NCI-H1105 treated with DMSO at 0.1 percent for 48 hours (cell line): Measurements from ENCODE around the gene LRRC46.

Experiments used
- DNase-seq: peaks from one replicate; lab custom pipeline; 2025; lab: John Stamatoyannopoulos, UW

The LRRC46 gene

GRCh38 chr17:47810200-47810821 lies 21.2 kb upstream of the LRRC46 start:
- no peak for DNase-seq

DNA sequence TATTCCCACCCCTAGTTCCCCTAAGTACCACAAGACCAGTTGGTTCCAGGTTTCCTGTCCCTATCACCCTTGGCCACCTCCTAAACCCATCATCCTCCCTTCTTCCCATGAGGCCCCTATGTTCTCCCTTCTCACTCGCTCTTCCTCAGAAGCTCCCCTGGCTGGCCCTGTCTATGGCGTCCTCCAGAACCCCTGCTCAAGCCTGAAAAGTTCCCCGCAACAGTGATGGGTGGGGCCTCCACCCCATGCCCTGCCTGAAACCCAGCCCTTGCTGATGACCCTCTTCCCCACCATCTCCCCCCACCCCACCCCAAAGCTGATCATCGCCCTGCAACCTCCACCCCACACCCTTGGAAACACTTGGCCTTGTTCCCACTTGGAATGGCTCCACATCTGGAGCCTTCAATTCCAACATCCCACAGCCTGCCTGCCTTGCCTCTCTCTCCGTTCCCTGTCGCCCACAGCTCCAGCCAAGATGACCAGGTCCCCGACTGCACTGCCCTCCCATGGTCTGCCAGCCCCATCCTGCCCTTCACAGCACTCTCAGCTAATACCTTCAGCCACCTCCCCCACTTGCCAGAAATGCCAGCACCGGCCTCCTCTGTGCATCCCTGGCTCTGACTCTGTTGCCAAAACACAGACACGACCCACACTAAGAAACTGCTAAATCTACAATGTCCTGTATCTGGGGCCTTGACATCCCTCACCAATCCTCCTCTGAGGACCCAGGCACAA lies 20.4 kb upstream of the LRRC46 start:
- DNase-seq: no peak

- no peak for DNase-seq
Observed at GRCh38 chr17:47811709-47812108, 19.8 kb upstream of the LRRC46 start.

DNA sequence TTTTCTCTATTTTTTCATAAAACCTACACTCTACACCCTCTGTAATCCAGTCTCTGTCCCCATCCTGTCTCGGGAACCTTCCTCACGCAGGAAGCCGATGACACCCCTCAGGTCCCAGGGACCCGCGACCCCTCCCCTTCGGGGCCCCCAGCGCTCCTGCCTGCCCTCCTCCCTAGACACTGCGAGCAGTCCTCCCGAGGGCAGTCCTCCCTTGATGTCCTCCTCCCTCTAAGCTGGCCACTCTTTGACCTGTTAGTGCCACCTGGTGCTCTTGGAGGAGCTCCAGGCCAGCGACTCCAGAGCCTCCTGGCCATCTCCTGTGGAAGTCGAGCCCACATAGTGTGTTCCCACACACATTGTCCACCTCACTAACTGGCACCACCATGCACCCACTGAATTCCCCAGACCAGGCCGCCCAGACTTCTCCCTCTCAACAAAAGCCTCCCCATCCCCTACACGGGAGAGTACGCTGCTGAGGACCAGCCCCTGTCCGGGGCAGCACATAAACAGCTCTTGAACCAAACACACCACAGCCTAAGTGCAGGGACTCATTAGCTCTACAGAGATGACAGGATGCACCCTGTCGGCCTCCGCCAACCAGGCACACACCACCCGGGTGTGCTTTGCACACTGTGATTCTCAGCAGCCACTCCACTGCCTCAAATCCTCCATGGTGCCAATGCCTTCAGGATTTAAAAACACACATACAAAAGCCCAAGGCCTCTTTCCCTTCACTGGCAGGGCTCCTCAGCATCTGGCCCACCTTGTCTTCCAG lies 19.1 kb upstream of the LRRC46 start:
- DNase-seq: no peak

DNA sequence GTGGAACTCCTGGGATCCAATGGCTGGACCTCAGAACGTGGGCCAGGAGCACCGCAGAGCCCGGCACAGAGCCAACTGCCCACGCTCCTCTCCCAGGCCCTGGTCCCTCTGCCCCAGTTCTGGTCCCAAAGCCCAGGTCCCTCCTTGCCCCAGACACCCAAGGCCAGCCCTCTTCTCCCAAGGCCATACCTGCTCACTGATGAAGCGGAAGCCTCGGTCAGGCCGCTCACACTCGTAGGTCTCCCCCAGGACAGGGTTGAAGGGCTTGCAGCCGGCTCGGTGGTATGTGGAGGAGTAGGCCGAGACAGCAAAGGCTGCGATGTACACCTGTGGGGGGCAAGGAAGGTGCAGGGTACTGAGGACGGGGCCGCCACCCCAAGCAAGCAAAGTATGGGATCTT lies 18.4 kb upstream of the LRRC46 start:
- DNase-seq: no peak

DNA sequence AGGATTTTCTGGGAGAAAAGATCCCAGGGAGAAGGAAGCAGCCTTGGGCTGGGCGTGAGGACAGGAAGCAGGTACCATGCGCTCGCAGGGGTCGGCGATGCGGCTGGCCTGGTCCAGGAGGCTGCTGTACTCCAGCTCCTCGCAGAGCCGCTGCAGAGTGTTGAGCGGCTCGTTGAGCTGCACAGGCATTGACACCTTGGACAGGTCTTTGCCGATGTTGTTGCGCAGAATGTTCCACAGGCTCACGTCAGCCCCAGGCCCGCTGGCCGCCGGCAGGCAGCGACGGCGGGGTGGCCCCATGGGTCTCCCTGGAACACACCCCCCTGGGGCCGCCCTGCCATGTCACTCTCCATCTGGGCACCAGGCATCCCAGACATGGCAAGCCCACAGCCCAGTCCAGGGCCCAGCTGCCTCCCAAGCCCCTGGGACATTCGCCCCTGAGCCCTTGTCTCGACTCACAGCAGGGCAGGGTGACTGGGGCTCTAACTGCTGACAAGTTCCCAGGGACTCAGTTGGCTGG lies 17.9 kb upstream of the LRRC46 start:
- no peak for DNase-seq

DNA sequence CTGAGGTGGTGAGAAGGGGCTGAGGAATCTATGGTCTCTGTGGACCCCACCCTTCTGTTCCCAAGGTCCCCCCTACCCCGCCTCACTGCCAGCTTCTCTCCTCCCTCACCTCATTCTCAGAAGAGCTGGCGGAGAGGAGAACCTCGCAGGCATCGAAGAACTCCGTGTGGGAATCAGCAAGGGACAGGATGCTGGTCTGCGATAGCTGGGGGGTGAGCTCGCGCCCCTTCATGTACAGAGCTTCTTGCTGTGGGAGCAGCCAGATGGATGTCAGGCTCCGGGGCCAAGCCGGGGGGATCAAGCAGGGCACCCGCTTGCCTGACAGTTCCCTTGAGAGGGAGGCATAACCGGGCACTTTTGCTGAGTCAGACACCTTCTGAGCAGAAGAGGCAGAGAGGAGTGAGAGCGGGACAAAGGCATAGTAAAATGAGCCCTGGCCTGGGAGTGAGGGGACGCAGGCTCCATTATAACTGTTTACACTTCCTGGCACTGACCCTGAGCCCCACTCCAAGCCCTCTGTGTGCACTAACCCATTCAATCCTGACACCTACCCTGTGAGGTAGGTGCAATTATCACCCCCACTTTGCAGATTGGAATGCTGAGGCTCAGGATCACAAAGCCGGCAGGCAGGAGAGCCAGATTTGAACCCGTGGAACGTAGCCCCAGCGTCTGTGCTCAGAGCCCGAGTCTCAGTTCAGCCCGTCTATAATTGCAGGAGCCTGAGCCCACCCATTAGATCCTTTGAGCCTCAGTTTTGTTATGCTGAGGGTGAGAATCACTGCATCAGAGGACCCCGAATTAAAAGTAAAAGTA lies 16.2 kb upstream of the LRRC46 start:
- no peak for DNase-seq

DNA sequence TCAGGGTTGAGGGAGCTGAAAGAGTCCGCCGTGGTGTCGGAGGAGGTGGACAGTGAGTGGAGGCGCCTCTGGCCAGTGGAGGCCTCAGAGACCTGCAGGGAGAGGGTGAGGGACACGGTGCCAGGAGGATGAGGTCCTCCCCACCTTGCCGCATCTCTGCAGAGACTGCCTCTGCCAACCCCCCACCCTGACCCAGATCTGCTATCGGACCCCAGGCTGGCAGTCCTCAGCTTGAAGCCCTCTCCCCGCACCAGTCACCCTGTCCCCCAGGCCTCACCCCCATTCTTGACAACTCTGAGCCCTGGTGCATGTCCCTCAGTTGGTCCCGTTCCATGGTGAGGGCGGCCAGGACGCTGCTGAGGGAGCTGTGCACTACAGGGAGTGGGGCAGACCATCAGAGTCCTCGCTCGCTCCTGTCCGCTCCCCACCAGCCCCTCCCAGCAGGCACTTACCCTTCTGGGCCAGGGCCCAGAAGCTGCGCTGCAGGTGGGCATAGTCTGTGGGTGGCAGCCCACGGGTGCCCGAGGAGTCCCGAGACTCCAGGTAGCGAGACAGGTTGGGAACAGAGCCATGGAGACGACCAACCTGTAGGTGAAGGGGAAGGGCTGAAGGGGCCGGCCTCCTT lies 15.2 kb upstream of the LRRC46 start:
- DNase-seq: no peak

- no peak for DNase-seq
Observed at GRCh38 chr17:47816947-47817346, 14.5 kb upstream of the LRRC46 start.

- no peak for DNase-seq
Observed at GRCh38 chr17:47818002-47818695, 13.3 kb upstream of the LRRC46 start.

DNA sequence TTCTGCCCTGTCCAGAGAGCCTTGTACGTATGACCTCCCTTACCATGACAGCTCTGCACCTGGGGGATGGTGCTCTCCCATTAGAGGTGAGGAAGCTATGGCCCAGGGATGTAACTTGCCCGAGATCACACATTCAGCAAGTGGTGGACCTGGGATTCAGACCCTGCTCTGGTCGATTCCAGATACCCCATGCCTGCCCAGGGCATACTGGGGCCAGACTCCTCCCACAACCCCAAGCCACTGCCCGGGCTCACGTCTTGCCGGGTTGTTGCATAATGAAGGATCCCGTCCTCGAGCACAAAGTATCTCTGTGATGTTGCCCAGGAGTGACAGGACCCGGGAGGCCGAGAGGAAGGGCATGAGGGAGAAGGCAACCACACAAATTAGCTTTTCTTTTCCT lies 12.0 kb upstream of the LRRC46 start:
- DNase-seq: no peak

- DNase-seq: no peak
Observed at GRCh38 chr17:47820033-47820789, 11.3 kb upstream of the LRRC46 start.

GRCh38 chr17:47821031-47821423 lies 10.4 kb upstream of the LRRC46 start:
- DNase-seq: no peak

GRCh38 chr17:47821424-47822391 lies 9.8 kb upstream of the LRRC46 start, which contains the start of gene OSBPL7:
TSS of gene OSBPL7 (minus strand) at chr17:47821794. CDS start at chr17:47820278, 1,516 bp downstream.
- peak; percentile 96 for DNase-seq

DNA sequence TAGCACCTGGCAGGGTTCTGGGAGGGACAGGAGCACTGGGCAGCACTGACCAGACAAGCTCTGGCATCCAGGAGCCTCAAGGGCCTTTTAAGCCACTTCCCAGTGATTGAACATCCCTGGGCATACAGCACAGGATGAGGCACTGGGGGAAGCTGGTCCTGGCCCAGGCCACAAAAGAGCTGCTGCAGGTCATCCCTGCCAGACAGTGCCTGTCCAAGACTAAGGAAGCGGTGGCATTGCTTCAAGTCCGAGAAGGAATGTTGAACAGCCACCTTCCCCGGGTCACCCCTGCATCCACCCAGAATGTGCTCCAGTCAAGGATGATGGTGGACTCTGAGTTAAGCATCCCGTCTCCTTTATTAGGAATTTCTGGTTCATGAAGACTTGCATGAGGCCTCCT lies 8.7 kb upstream of the LRRC46 start:
- DNase-seq: no peak

GRCh38 chr17:47823519-47823918 lies 8.0 kb upstream of the LRRC46 start:
- DNase-seq: no peak

GRCh38 chr17:47829870-47830269 lies 1.6 kb upstream of the LRRC46 start:
- DNase-seq: no peak

DNA sequence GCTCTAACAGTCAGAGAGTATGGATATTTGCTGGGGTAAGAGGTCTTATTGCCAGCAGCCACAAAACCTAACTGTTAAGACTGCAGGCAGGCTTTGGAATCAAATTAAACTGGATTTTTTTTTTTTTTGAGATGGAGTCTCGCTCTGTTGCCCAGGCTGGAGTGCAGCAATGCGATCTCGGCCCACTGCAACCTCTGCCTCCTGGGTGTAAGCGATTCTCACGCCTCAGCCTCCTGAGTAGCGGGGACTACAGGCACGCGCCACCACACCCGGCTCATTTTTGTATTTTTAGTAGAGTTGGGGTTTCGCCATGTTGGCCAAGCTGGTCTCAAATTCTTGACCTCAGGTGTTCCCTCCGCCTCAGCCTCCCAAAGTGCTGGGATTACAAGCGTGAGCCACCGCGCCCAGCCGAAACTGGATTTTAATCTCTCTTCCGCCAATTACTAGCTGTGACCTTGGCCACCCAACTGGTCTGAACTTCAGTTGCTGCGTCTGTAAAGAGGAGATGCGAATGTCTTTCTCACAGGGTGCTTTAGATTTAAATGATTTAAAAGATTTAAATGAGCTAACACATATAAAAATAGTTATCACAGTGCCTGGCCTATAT lies 971 bp upstream of the LRRC46 start:
- DNase-seq: no peak
